Activated naive CD4-positive, alpha-beta T cell treated with anti-CD3 and anti-CD28 coated beads for 36 hours (primary cell): Measurements from ENCODE around the gene KLHDC8B. TPM values are rescaled to one million over a fixed set of nuclear protein-coding genes. Genes with fewer than 3 reads are reported as not detected.

Source experiments
- CTCF ChIA-PET: fragments of 350-600 bp; sonication (Branson Sonifier 250); formaldehyde crosslinking; loops from one replicate; lab custom pipeline; 2021; ENCODE audit warnings: antibody characterized with exemption; lab: Charles Lee
- DNase-seq: peaks from one replicate; pipeline ENCODE4 v3.0.0-alpha.2; 2020
- H3K27ac Mint-ChIP-seq: one replicate; pipeline ENCODE4 v1.8.0; 2021; ENCODE audit warnings: mild to moderate bottlenecking, mixed read lengths
- H3K27me3 Mint-ChIP-seq: one replicate; pipeline ENCODE4 v1.8.0; 2021; ENCODE audit warnings: low read depth, mixed read lengths
- H3K36me3 Mint-ChIP-seq: one replicate; pipeline ENCODE4 v1.8.0; 2021; ENCODE audit warnings: low read depth, mixed read lengths
- H3K4me1 Mint-ChIP-seq: one replicate; pipeline ENCODE4 v1.8.0; 2021; ENCODE audit warnings: low read depth, mixed read lengths
- H3K4me3 Mint-ChIP-seq: one replicate; pipeline ENCODE4 v1.8.0; 2021; ENCODE audit warnings: mild to moderate bottlenecking, moderate library complexity, mixed read lengths
- H3K9me3 Mint-ChIP-seq: one replicate; pipeline ENCODE4 v1.8.0; 2021; ENCODE audit warnings: mixed read lengths
- intact Hi-C: fragments of 100-400 bp; cut with micrococcal nuclease; formaldehyde crosslinking; loops from one replicate; pipeline ENCODE4 v1.15.1; 2023
- total RNA-seq, 2 experiments: library from RNA; stranded (reverse); gene quantifications; one replicate each; pipeline ENCODE4 v1.2.3, GENCODE V29; 2021

KLHDC8B gene
- total RNA-seq, 2 experiments from 2014 or later = 1.8 to 2.4 TPM

GRCh38 chr3:49161808-49162530, 9.4 kb upstream of the KLHDC8B start:
- Mint-ChIP-seq H3K4me3 (no peak overlapping the region), H3K27me3 (no peaks in the 10 kb centered on the region), H3K36me3 (peaks cover 14% of the 10 kb centered on the region), H3K9me3 (no peaks in the 10 kb centered on the region), H3K4me1 (peaks cover 30% of the 10 kb centered on the region), H3K27ac (no peak overlapping the region)
- DNase-seq = no peak
- CTCF ChIA-PET = interaction anchor here (0.6 to 1.3 kb wide), 3 partner anchors 9 to 116 kb away, joined by 4 to 5 read pairs (median 4); partner anchors contain the start of gene KLHDC8B
- intact Hi-C loops = no loop called here

DNA sequence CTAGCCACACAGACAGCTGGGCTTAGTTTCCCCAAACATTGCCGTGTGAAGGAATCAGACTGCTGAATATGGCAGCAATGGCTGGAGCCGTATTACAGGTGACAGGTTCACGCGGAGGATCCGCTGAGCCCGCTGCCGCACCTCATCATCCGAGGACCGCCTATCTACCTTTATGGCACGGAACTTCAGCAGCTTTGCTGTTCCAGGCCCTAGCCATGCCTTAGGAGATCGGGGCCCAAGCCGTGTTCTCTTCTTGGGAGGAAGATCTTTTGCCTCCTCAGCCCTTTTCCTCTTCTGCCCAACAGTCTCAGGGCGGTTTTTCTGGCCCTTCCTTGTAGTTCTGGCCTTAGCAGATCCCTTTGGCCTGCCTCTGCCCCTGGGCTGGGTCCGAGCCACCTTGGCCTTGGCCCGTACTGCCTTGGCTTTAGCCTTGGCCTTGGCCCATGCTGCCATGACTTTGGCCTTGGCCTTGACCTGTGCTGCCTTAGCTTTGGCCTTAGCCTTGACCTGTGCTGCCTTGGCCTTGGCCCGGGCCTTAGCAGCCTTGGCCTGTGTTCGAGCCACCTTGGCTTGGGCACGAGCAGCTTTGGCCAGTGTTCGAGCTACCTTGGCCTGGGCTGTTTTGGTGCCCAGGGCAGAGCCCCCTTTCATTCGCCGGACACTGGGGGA, 8.5 kb upstream of the KLHDC8B start:
- intact Hi-C loops = no loop called here
- CTCF ChIA-PET = interaction anchor here (1.1 to 1.3 kb wide), 2 partner anchors 8 to 11 kb away, joined by 4 read pairs; partner anchors contain the start of gene KLHDC8B
- H3K27ac Mint-ChIP-seq = no peak overlapping the region
- no peak for DNase-seq
- peaks cover 14% of the 10 kb centered on the region for H3K36me3 Mint-ChIP-seq
- H3K4me1 Mint-ChIP-seq = peaks cover 30% of the 10 kb centered on the region
- no peak overlapping the region for H3K4me3 Mint-ChIP-seq
- H3K27me3 Mint-ChIP-seq = no peaks in the 10 kb centered on the region
- no peaks in the 10 kb centered on the region for H3K9me3 Mint-ChIP-seq

GRCh38 chr3:49163609-49164008, 7.8 kb upstream of the KLHDC8B start:
- no peak overlapping the region for H3K27ac Mint-ChIP-seq

DNA sequence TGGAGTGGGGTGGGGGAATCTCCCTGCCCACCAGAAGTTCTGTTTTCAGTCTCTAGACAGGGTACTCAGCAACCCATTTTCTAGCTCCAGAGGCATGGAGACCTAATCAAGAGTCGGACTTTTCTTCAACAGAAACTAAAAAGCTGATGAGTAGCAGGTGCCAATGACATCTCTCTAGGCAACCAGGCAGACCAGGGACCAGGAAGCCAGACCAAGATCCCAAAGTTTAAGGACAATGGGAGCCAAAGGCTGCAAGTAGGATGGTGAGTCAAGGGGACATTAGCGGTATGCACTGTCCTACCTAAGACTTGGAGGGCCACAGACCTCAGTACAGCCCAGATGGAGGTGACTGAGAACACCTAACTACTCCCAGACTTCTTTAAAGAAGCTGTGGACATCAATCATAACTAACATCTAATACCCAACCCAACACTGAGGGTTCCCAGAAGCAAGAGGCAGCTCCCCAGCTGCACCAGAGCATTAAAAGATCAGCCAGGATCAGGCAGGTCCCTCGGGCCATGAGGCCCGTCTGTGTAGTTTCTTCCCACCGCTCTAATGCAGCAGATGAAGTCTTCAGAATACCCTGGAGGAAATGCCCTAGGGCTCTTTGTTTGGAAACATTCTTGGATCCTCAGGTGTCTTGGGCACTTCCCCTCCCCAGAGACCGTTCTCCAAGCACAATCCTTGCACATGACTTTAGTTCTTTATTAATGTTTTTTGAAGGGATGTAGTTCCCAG, 6.2 kb upstream of the KLHDC8B start:
- H3K4me1 Mint-ChIP-seq = peaks cover 26% of the 10 kb centered on the region

More at GRCh38 chr3:49163609-49164008, 7.8 kb upstream of the KLHDC8B start:
- no peak overlapping the region for H3K4me3 Mint-ChIP-seq
- no peaks in the 10 kb centered on the region for H3K9me3 Mint-ChIP-seq
- intact Hi-C loops = no loop called here
- CTCF ChIA-PET = interaction anchor here (1.1 kb wide), 1 partner anchor 10 kb away, joined by 4 read pairs; no protein-coding TSS in a partner anchor
- peaks cover 14% of the 10 kb centered on the region for H3K36me3 Mint-ChIP-seq
- DNase-seq = no peak
- peaks cover 26% of the 10 kb centered on the region for H3K4me1 Mint-ChIP-seq
- no peaks in the 10 kb centered on the region for H3K27me3 Mint-ChIP-seq

GRCh38 chr3:49165771-49166751, 5.3 kb upstream of the KLHDC8B start, which contains the start of gene CCDC71:
Gene CCDC71, minus strand, starts transcription at chr3:49166331. Its CDS starts 2,123 bp downstream, at chr3:49164208.
- Mint-ChIP-seq H3K4me1 (peaks cover 30% of the 10 kb centered on the region), H3K27me3 (no peaks in the 10 kb centered on the region), H3K27ac (peak within 1 kb of the TSS; percentile 83), H3K4me3 (peak within 1 kb of the TSS; percentile 87), H3K9me3 (no peaks in the 10 kb centered on the region), H3K36me3 (peaks cover 14% of the 10 kb centered on the region)
- CTCF ChIA-PET = interaction anchor here (0.9 to 1.0 kb wide), 2 partner anchors 174 to 282 kb away, joined by 3 read pairs; no protein-coding TSS in a partner anchor
- DNase-seq = peak; percentile 85
- intact Hi-C loops = loop anchor here (2.0 to 5.0 kb wide), 2 partner anchors 45 to 144 kb away; partner anchors contain the start of genes NDUFAF3 and USP19

More for the DNA sequence above, 6.2 kb upstream of the KLHDC8B start:
- Mint-ChIP-seq H3K4me3 (peak overlapping the region; percentile 87), H3K9me3 (no peaks in the 10 kb centered on the region), H3K27me3 (no peaks in the 10 kb centered on the region), H3K27ac (peak overlapping the region; percentile 78), H3K36me3 (peaks cover 14% of the 10 kb centered on the region)
- CTCF ChIA-PET = interaction anchor here (0.7 to 1.0 kb wide), 3 partner anchors 175 to 306 kb away, joined by 3 read pairs; no protein-coding TSS in a partner anchor
- no peak for DNase-seq
- intact Hi-C loops = loop anchor here (5.0 kb wide), 1 partner anchor 143 kb away; the partner anchor contains the start of gene NDUFAF3

DNA sequence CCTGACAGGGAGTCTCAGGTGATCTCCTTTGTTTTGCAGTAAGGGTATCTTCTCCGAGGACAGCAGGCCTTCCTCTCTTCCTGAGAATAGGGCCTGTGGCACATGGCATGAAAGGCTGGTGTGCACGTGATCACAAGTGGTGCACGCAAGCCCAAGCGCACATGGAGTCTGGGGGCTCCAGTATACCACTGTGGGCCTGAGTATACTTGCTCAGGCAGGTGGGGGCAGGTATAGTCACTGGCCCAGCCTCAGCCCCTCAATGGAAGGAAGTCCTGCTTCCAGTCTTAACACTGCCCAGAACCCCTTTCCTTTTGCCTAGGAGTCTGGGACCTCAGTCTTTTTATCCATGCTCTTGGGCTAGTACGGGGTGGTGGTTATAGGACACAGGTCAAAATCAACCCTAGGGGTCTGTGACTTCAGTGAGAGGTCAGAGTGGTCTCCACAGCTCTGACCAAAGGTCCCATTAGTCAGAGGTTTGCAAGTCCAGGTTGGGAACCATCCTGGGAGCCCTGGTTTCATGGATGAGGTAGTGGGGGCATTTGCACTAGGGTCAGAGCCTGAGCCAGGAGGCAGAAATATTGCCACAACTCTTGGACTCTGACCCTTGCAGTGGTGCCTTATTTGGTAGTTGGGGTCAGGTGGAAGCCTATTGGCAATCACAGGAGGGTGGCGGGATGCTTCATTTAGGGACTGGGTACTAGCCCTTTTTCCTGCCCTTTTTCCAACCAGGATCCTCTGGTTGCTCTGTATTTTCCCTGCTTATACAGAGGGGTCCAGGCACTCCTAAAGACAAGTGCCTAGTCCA, 4.4 kb upstream of the KLHDC8B start:
- Mint-ChIP-seq H3K36me3 (peaks cover 14% of the 10 kb centered on the region), H3K27me3 (no peaks in the 10 kb centered on the region), H3K9me3 (no peaks in the 10 kb centered on the region), H3K27ac (peak overlapping the region; percentile 83), H3K4me3 (peak overlapping the region; percentile 83), H3K4me1 (peaks cover 26% of the 10 kb centered on the region)
- CTCF ChIA-PET = no interaction called here
- DNase-seq = no peak
- intact Hi-C loops = loop anchor here (2.0 to 5.0 kb wide), 2 partner anchors 46 to 145 kb away; partner anchors contain the start of genes NDUFAF3 and USP19

DNA sequence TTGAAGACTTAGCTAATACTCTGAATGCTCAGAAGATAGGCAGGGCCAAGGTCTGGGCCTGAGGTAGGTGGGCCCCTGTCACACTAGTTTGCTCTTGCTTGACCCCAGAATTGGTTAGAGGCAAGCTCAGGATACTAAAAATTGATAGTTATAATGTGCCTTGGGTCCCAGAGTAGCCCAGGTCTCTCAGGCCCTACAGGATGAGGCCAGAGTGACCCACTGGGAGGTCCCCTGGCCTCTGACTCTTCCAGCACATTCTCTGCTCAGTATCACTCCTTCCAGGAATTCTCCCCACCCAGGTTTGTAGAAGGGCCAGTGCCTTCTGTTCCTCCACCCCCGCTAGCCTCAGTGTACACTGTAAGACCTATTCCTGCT, 667 bp upstream of the KLHDC8B start:
- Mint-ChIP-seq H3K36me3 (no peaks in the 10 kb centered on the region), H3K4me1 (peaks cover 9% of the 10 kb centered on the region), H3K27ac (no peak overlapping the region), H3K9me3 (no peaks in the 10 kb centered on the region), H3K27me3 (no peaks in the 10 kb centered on the region), H3K4me3 (peak overlapping the region; percentile 67)
- CTCF ChIA-PET = interaction anchor here (0.6 to 4.1 kb wide), 22 partner anchors 8 to 276 kb away, joined by 3 to 28 read pairs (median 4); partner anchors contain the start of genes QRICH1, USP19 and USP4
- intact Hi-C loops = loop anchor here (1.0 to 5.0 kb wide), 6 partner anchors 67 to 300 kb away; partner anchors contain the start of genes C3orf62, DAG1, QRICH1 and USP4
- no peak for DNase-seq

GRCh38 chr3:49171775-49172500, 540 bp downstream of the KLHDC8B start:
- H3K27ac Mint-ChIP-seq = no peak overlapping the region
- intact Hi-C loops = loop anchor here (1.0 to 5.0 kb wide), 6 partner anchors 65 to 298 kb away; partner anchors contain the start of genes C3orf62, DAG1, QRICH1 and USP4
- no peaks in the 10 kb centered on the region for H3K27me3 Mint-ChIP-seq

DNA sequence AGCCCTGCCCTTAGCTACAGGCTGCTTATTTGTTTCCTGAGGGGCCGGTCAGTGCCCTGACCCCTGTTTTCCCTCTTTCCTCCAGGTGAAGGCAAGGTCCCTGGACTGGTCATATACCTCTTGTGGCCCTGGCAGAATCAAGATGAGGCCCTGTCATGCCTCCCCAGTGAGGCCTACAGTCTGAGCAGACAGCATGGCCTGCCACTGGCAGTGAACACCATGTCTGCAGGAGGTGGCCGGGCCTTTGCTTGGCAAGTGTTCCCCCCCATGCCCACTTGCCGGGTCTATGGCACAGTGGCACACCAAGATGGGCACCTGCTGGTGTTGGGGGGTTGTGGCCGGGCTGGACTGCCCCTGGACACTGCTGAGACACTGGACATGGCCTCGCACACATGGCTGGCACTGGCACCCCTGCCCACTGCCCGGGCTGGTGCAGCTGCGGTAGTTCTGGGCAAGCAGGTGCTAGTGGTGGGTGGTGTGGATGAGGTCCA, 1.2 kb downstream of the KLHDC8B start:
- no peak overlapping the region for H3K4me3 Mint-ChIP-seq
- H3K9me3 Mint-ChIP-seq = no peaks in the 10 kb centered on the region
- no peaks in the 10 kb centered on the region for H3K36me3 Mint-ChIP-seq
- CTCF ChIA-PET = interaction anchor here (1.4 kb wide), 1 partner anchor 9 kb away, joined by 4 read pairs; no protein-coding TSS in a partner anchor
- DNase-seq = no peak
- H3K4me1 Mint-ChIP-seq = peaks cover 7% of the 10 kb centered on the region
- intact Hi-C loops = loop anchor here (5.0 kb wide), 1 partner anchor 65 kb away; no protein-coding TSS in a partner anchor
- no peaks in the 10 kb centered on the region for H3K27me3 Mint-ChIP-seq
- no peak overlapping the region for H3K27ac Mint-ChIP-seq

More at GRCh38 chr3:49171775-49172500, 540 bp downstream of the KLHDC8B start:
- H3K9me3 Mint-ChIP-seq = no peaks in the 10 kb centered on the region
- no peak for DNase-seq
- peaks cover 7% of the 10 kb centered on the region for H3K4me1 Mint-ChIP-seq
- H3K36me3 Mint-ChIP-seq = no peaks in the 10 kb centered on the region
- CTCF ChIA-PET = interaction anchor here (1.0 to 4.1 kb wide), 7 partner anchors 14 to 867 kb away, joined by 3 to 28 read pairs (median 4); partner anchors contain the start of gene QRICH1
- peak overlapping the region; percentile 67 for H3K4me3 Mint-ChIP-seq
